NT2/D1 (cell line): ENCODE data around the gene POLRMT.
A peak's percentile ranks its signal among the peaks of the same experiment; 100 is the strongest.

ENCODE experiments used
- DNase-seq: peaks from one replicate; pipeline ENCODE4 v3.0.0-alpha.2; 2011; ENCODE audit warnings: low read depth, low spot score
- H3K27me3 ChIP-seq: 2 replicates; pipeline ENCODE4 v1.6.0; 2011; ENCODE audit warnings: mild to moderate bottlenecking; ENCODE audit not compliant: insufficient read length, insufficient read depth
- H3K36me3 ChIP-seq: 2 replicates; pipeline ENCODE4 v1.6.1; 2011; ENCODE audit warnings: mild to moderate bottlenecking, low read length, mixed read lengths; ENCODE audit not compliant: insufficient read depth, insufficient read length
- H3K4me1 ChIP-seq: 2 replicates; pipeline ENCODE4 v1.5.1; 2011; ENCODE audit not compliant: insufficient read depth, insufficient read length
- H3K4me3 ChIP-seq: 2 replicates; pipeline ENCODE4 v1.5.1; 2011; ENCODE audit warnings: low read depth; ENCODE audit not compliant: insufficient read length
- H3K9ac ChIP-seq: 2 replicates; pipeline ENCODE4 v1.6.0; 2011; ENCODE audit warnings: low read depth; ENCODE audit not compliant: insufficient read length
- H3K9me3 ChIP-seq: 2 replicates; pipeline ENCODE4 v1.5.1; 2011; ENCODE audit warnings: mild to moderate bottlenecking, low read length; ENCODE audit not compliant: insufficient read depth
- SUZ12 ChIP-seq: IDR thresholded peaks from 2 replicates; pipeline ENCODE4 v1.6.1; 2011; ENCODE audit not compliant: insufficient read length, insufficient read depth; ENCODE audit errors: extremely low read depth
- YY1 ChIP-seq: IDR thresholded peaks from 2 replicates; pipeline ENCODE4 v1.6.1; 2011; ENCODE audit not compliant: insufficient read length, insufficient read depth
- ZNF274 ChIP-seq: IDR thresholded peaks from 2 replicates; pipeline ENCODE4 v1.6.1; 2011; ENCODE audit warnings: mild to moderate bottlenecking, low read depth, low read length

Gene POLRMT

DNA sequence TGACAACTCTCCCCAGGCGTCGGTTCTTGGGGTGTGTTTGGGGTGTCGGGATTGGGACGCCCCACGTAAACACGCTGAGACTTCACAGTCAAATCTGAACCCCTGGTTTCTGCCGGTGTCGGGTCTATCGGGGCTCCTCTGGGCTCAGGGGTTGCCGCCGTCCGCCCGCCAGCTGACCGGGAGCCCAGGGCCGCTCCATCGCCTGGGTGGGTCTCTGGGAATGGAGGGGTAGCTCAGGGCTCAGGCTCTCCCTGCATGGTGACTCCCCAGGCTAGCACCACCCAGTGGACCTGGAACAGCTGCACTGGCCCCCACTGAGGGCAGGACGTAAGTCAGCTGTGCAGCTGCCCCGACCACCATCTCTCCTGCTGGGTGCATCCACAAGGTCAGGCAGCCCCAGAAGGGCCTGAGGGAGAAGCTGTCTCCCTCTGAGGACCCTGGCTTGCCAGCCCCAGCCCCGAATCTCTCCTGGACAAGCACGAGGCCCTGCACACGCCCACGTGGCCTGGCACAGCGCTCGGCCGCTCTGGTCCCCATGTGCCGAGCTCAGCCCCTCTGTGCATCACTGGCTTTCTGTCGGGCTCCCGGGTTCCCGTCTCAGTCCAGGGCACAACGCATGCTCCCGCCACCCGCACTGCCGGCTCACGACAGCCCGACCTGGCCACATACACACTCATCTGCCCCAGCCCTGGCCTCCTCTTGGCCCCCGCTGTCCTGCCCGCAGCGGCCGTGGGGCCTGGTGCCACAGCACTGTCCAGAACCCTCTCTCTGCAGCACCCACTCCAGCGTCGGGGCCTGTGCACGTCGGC lies 23.6 kb upstream of the POLRMT start:
- DNase-seq = no peak
- TF ChIP-seq YY1 = no peak
- TF ChIP-seq ZNF274 = no peak
- no peak for TF ChIP-seq SUZ12
- peak overlapping the region; percentile 61 for H3K9ac ChIP-seq
- H3K36me3 ChIP-seq = peaks cover 93% of the 10 kb centered on the region
- no peak overlapping the region for H3K4me3 ChIP-seq
- no peaks in the 10 kb centered on the region for H3K9me3 ChIP-seq
- peaks cover 53% of the 10 kb centered on the region for H3K4me1 ChIP-seq
- H3K27me3 ChIP-seq = no peaks in the 10 kb centered on the region

DNA sequence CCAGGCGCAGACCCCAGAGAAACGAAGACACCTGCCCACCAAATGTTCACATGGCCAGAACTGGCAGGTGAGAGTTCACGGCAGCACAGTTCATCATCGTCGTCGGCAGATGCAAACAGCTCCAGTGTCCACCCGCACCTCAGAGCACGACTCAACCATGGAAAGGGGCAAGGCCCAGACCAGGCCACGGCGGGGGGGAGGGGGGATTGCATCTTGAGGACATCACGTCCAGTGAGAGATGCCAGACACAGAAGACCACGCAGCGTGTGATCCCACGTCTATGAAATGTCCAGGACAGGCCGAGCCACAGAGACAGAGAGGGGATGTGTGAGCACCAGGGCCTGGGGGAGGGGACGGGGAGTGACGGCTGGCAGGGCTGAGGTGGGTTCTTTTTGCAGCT lies 22.4 kb upstream of the POLRMT start:
- TF ChIP-seq ZNF274 (no peak), YY1 (no peak), SUZ12 (no peak)
- H3K27me3 ChIP-seq = no peaks in the 10 kb centered on the region
- peak overlapping the region; percentile 67 for H3K9ac ChIP-seq
- peaks cover 42% of the 10 kb centered on the region for H3K4me1 ChIP-seq
- H3K36me3 ChIP-seq = peaks cover 93% of the 10 kb centered on the region
- no peak overlapping the region for H3K4me3 ChIP-seq
- H3K9me3 ChIP-seq = no peaks in the 10 kb centered on the region
- DNase-seq = no peak

DNA sequence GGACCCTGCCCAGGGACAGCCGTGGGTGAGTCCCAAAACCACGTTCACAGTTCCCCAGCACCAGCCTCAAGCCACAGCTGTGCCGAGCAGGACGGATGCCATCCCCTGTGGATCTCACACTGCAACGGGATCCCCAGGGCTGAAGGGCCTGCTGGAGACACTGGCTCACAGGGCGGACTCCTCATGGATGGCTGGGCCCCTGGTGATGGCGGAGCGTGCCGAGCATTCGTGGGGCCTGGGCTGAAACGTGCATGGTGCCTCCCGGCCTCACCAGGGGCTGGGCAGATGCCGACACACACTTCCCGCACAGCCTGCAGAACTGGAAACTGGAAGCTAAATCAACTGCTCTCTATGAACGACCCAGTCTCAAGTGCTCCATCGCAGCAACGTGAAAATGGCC lies 20.1 kb upstream of the POLRMT start:
- Histone ChIP-seq H3K9ac (peak overlapping the region; percentile 61), H3K4me3 (no peak overlapping the region), H3K9me3 (no peaks in the 10 kb centered on the region), H3K36me3 (peaks cover 87% of the 10 kb centered on the region), H3K4me1 (peaks cover 22% of the 10 kb centered on the region), H3K27me3 (no peaks in the 10 kb centered on the region)
- DNase-seq = no peak
- no peak for TF ChIP-seq SUZ12
- no peak for TF ChIP-seq YY1
- no peak for TF ChIP-seq ZNF274

DNA sequence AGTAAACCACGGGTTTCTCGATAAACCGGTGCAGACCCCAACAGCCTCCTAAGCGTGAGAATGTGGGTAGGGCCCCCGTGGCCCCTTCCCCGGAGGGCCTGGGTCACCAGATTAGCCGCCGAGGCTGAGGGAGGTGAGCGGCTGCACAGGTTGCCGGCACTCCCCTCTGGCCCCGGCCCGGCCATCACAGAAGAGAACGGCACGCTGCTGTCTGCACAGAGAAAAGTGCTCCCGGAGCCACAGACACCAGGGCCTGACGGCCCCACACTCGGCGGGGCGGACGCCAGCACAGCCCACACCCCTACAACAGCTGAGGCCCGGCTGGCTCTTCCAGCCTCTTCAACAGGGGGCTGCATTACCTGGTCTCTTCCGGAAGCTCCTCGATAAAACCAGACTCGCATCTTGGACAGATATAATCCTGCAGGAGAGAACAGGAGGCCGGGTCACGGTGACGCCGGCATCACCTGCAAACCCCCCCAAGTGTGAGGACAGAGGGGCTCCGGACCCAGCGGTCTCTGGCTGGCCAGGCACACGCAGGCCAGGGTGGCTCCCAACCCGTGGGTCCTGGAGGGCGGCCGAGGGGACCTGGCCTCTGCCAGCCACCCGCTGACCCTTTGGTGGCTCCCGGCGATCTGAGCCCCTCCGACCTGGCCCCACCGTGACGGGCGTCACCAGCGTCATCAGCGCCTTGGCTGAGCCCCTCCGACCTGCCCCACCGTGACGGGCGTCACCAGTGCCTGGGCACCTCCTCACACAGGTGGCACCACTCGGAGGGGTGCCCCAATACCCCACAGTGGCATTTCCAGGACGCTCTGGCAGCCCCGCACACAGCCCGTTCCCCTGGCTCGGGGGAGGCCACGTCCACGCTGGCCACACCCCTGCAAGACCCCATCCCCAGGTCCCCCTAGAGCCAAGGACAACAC lies 19.4 kb upstream of the POLRMT start:
- peak overlapping the region; percentile 61 for H3K9ac ChIP-seq
- DNase-seq = no peak
- peaks cover 86% of the 10 kb centered on the region for H3K36me3 ChIP-seq
- H3K27me3 ChIP-seq = no peaks in the 10 kb centered on the region
- TF ChIP-seq SUZ12 = no peak
- no peak for TF ChIP-seq YY1
- no peak for TF ChIP-seq ZNF274
- no peaks in the 10 kb centered on the region for H3K9me3 ChIP-seq
- H3K4me1 ChIP-seq = peaks cover 20% of the 10 kb centered on the region
- no peak overlapping the region for H3K4me3 ChIP-seq

DNA sequence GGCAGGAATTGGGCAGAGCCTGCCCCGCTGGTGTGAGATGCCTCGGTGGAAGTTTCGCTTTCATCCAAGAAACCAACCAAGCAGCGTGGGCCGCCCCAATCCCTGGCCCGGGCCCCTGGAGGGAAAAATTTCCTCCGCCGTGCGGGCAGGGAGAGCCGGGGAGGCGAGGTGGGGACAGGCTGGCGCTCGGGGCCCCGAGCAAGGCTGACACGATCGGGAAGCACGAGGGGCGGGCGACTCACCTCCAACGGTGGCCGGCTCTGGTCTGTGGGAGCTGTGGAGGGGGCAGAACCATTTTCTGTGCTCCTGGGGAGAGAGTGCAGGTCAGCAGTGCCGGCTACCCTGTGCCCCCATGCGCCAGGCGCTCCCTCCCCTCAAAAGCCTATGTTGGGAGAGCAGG lies 18.7 kb upstream of the POLRMT start:
- no peak for TF ChIP-seq YY1
- TF ChIP-seq ZNF274 = no peak
- TF ChIP-seq SUZ12 = no peak
- peak overlapping the region; percentile 10 for H3K9ac ChIP-seq
- no peak overlapping the region for H3K4me3 ChIP-seq
- no peaks in the 10 kb centered on the region for H3K9me3 ChIP-seq
- peaks cover 19% of the 10 kb centered on the region for H3K4me1 ChIP-seq
- H3K36me3 ChIP-seq = peaks cover 86% of the 10 kb centered on the region
- DNase-seq = no peak
- no peaks in the 10 kb centered on the region for H3K27me3 ChIP-seq

DNA sequence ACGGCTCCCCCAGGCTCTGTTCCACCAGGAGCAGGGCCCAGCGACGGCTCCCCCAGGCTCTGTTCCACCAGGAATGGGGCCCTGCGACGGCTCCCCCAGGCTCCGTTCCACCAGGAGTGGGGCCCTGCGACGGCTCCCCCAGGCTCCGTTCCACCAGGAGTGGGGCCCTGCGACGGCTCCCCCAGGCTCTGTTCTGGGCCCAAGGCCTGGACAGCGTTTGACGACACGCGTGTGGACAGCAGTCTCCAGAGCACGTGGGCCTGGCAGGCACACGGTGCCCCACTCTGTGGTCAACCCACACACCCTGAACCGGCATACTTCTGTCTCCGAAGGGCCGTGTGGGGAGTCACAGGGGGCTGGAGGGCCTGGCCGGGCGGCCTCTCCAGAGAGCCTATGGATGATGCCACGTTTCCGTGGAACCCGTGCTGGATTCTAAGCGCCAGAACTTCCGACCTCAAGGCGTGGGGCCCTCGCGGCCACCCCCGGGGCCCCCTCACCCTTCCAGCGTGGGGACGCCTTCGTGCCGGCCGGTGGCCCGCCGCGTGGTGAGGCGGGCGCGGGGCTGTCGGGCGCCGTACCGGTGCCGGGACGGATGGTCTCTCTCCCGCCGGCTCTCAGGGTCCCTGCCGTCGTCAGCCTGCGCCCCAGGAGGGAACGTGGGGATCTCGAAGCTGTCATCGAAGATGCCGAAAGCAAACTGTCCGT lies 17.9 kb upstream of the POLRMT start:
- Histone ChIP-seq H3K36me3 (peaks cover 90% of the 10 kb centered on the region), H3K27me3 (no peaks in the 10 kb centered on the region), H3K9me3 (no peaks in the 10 kb centered on the region), H3K4me3 (no peak overlapping the region), H3K4me1 (peaks cover 16% of the 10 kb centered on the region), H3K9ac (no peak overlapping the region)
- no peak for DNase-seq
- no peak for TF ChIP-seq SUZ12
- TF ChIP-seq YY1 = no peak
- TF ChIP-seq ZNF274 = no peak

DNA sequence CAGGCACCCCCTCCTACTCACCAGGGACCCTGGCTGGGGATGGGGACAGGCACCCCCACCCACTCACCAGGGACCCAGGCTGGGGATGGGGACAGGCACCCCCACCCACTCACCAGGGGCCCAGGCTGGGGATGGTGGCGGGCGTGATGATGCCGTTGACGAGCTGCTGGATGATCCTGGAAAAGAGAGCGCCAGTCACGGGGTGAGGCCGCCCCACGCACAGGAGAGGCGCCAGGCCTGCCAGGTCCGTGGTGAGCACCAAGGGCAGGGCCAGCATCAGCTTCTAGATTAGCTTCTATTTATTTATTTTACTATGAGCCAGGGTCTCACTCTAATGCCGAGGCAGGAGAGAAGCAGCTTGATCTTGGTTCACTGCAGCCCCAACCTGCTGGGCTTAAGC lies 16.8 kb upstream of the POLRMT start:
- DNase-seq = no peak
- Histone ChIP-seq H3K9ac (no peak overlapping the region), H3K9me3 (no peaks in the 10 kb centered on the region), H3K36me3 (peaks cover 90% of the 10 kb centered on the region), H3K4me3 (no peak overlapping the region), H3K27me3 (no peaks in the 10 kb centered on the region), H3K4me1 (peaks cover 15% of the 10 kb centered on the region)
- TF ChIP-seq YY1 (no peak), SUZ12 (no peak), ZNF274 (no peak)
